WTC11 (cell line): Measurements from ENCODE around the gene FREY1.

Experiments
- ATF2 ChIP-seq: sonication (generic); formaldehyde crosslinking; IDR thresholded peaks from 2 replicates; pipeline ENCODE4 v1.8.1; 2022; ENCODE audit warnings: low read depth, missing genetic modification reagents, borderline replicate concordance
- CTCF ChIP-seq: fragments of 200-600 bp; IDR thresholded peaks from 2 replicates; pipeline ENCODE4 v1.8.0; 2022; ENCODE audit warnings: antibody characterized with exemption
- FOXP1 ChIP-seq: sonication (generic); formaldehyde crosslinking; IDR thresholded peaks from 2 replicates; pipeline ENCODE4 v1.8.0; 2022; ENCODE audit warnings: missing genetic modification reagents, mild to moderate bottlenecking, moderate library complexity, borderline replicate concordance
- PREB ChIP-seq: sonication (generic); formaldehyde crosslinking; IDR thresholded peaks from 2 replicates; pipeline ENCODE4 v1.8.1; 2022; ENCODE audit warnings: mild to moderate bottlenecking, missing genetic modification reagents, moderate library complexity, borderline replicate concordance
- ZNF219 ChIP-seq: sonication (generic); formaldehyde crosslinking; IDR thresholded peaks from 2 replicates; pipeline ENCODE4 v1.8.0; 2023; ENCODE audit warnings: missing genetic modification reagents, mild to moderate bottlenecking, borderline replicate concordance
- TF ChIP-seq, protein P1 (sequence below): sonication (generic); formaldehyde crosslinking; IDR thresholded peaks from 2 replicates; pipeline ENCODE4 v1.8.1; 2023; ENCODE audit warnings: mild to moderate bottlenecking, missing genetic modification reagents, moderate library complexity

DNA sequence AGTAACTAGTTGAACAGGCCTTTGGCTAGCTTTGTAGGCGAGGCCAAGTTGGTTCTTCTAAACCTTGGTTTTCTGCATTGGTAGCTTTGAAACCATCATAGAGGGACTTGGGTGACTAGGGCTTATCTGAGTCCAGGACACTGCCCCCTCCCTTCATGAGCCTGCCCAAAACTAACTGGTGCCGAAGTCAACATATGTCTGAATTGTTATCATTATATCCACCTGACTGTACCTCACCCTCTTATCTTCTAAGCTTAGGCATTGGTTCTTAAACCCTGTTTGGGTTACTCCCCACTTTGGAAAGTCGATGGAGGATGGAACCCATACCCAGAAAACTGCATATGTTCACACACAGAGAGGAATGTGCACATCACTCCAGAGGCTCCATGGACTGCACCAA, 29.2 kb downstream of the FREY1 start:
- TF ChIP-seq, protein P1, sequence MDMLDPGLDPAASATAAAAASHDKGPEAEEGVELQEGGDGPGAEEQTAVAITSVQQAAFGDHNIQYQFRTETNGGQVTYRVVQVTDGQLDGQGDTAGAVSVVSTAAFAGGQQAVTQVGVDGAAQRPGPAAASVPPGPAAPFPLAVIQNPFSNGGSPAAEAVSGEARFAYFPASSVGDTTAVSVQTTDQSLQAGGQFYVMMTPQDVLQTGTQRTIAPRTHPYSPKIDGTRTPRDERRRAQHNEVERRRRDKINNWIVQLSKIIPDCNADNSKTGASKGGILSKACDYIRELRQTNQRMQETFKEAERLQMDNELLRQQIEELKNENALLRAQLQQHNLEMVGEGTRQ (CRISPR knock-in tag), result no peak
- no peak for TF ChIP-seq CTCF
- no peak for TF ChIP-seq ATF2 (CRISPR knock-in tag)
- no peak for TF ChIP-seq ZNF219 (CRISPR knock-in tag)
- TF ChIP-seq PREB, result no peak
- no peak for TF ChIP-seq FOXP1 (CRISPR knock-in tag)
